Breast epithelium (tissue), 4 donors: ENCODE measurements around the gene TMEM242. TPM values are rescaled to one million over a fixed set of nuclear protein-coding genes. Genes with fewer than 3 reads are reported as not detected.

ENCODE experiments used
- DNase-seq, 2 donors: peaks; one replicate each; pipeline ENCODE4 v3.0.0-alpha.2; 2019; ENCODE audit warnings: low spot score in 2 of 2
- H3K27ac ChIP-seq, 2 donors: fragments of 200-600 bp; sonication (generic) in 1 of 2; one replicate each; pipeline ENCODE4 v1.5.1; 2016 to 2019; ENCODE audit warnings: mild to moderate bottlenecking in 1 of 2
- H3K27me3 ChIP-seq, 2 donors: fragments of 200-600 bp; sonication (generic) in 1 of 2; one replicate each; pipeline versions ENCODE4 v1.5.1 to v1.6.0; 2017 to 2019; ENCODE audit warnings: control low read depth in 1 of 2, mild to moderate bottlenecking in 1 of 2
- H3K36me3 ChIP-seq: fragments of 200-600 bp; one replicate; pipeline ENCODE4 v1.5.1; 2019
- H3K4me1 ChIP-seq, 2 donors: fragments of 200-600 bp; sonication (generic); one replicate each; pipeline ENCODE4 v1.5.1; 2016 to 2019; ENCODE audit warnings: control low read depth in 1 of 2
- H3K4me3 ChIP-seq, 3 donors: fragments of 200-600 bp; sonication (generic); 1 replicate in 2 of 3; 2 replicates in 1 of 3; pipeline ENCODE4 v1.5.1; 2016 to 2019; ENCODE audit warnings: mild to moderate bottlenecking in 3 of 3, moderate library complexity in 2 of 3
- H3K9me3 ChIP-seq, 2 donors: fragments of 200-600 bp; sonication (generic) in 1 of 2; one replicate each; pipeline ENCODE4 v1.5.1; 2016 to 2019; ENCODE audit warnings: control low read depth in 1 of 2
- CTCF ChIP-seq, 3 donors: fragments of 450-650 bp; IDR thresholded peaks; one replicate each; pipeline ENCODE4 v1.5.1; 2016 to 2017; ENCODE audit warnings: antibody characterized with exemption in 3 of 3, mild to moderate bottlenecking in 3 of 3, moderate library complexity in 3 of 3
- POLR2A ChIP-seq: fragments of 450-650 bp; IDR thresholded peaks from one replicate; pipeline ENCODE4 v1.6.1; 2016; ENCODE audit warnings: antibody characterized with exemption, mild to moderate bottlenecking, moderate library complexity
- POLR2AphosphoS5 ChIP-seq, 3 donors: sonication (generic); formaldehyde crosslinking; IDR thresholded peaks; one replicate each; pipeline ENCODE4 v1.6.1; 2017; ENCODE audit warnings: antibody characterized with exemption in 3 of 3
- intact Hi-C: fragments of 100-400 bp; cut with DNase I; formaldehyde crosslinking; loops from one replicate; pipeline ENCODE4 v1.15.1; 2023; ENCODE audit warnings: low total_unique reads
- total RNA-seq, 3 donors: library from RNA; depleted of rRNA; stranded (reverse); fragments of >200 nt; gene quantifications; one replicate each; pipeline ENCODE4 v1.1.0, GENCODE V29; 2016

The TMEM242 gene
- total RNA-seq, 3 donors from 2014 or later: 5.3 to 7.9 (median 7.3) TPM

- no peak for DNase-seq
- peak overlapping the region; percentile 10 to 52 (median 18) for H3K4me3 ChIP-seq
- H3K27me3 ChIP-seq: no peaks in the 10 kb centered on the region
These were observed 83.0 kb downstream of the TMEM242 start for GRCh38 chr6:157240059-157240959.

GRCh38 chr6:157239671-157240058 is 83.7 kb downstream of the TMEM242 start:
- Histone ChIP-seq H3K27me3 (no peaks in the 10 kb centered on the region), H3K27ac (peak overlapping the region; percentile 82 to 88), H3K9me3 (no peaks in the 10 kb centered on the region), H3K4me3 (peak overlapping the region; percentile 10 to 52 (median 18)), H3K4me1 (peaks cover 0 to 4% of the 10 kb centered on the region in 2 donors), H3K36me3 (no peaks in the 10 kb centered on the region)
- DNase-seq: no peak
- no peak for TF ChIP-seq CTCF (IDR thresholded peaks at IDR 0.05)
- TF ChIP-seq POLR2A: no peak
- no peak for TF ChIP-seq POLR2AphosphoS5 (IDR thresholded peaks at IDR 0.05)
- intact Hi-C loops: no loop called here

More at GRCh38 chr6:157240059-157240959, 83.0 kb downstream of the TMEM242 start:
- Histone ChIP-seq H3K27ac (peak overlapping the region; percentile 82 to 88), H3K9me3 (no peaks in the 10 kb centered on the region), H3K36me3 (no peaks in the 10 kb centered on the region), H3K4me1 (peaks cover 0 to 4% of the 10 kb centered on the region in 2 donors)
- TF ChIP-seq CTCF (IDR thresholded peaks at IDR 0.05) (no peak), POLR2A (no peak), POLR2AphosphoS5 (IDR thresholded peaks at IDR 0.05) (peak in 2 of 3 donors; percentile 14 to 82)
- intact Hi-C loops: no loop called here

Other genes starting within 250 kb of the TMEM242 start
- 1 to 10 TPM; 4.8 to 9.8 (median 8.5) TPM for gene ZDHHC14, start 57.7 kb upstream of the TMEM242 start, total RNA-seq